Measurements from ENCODE around the gene YIPF6.
"Not testable (repeated sequence)": the region's sequence is repeated elsewhere in the genome, so short reads cannot be mapped to it uniquely, and the experiment has no call there.

The YIPF6 gene, protein sequence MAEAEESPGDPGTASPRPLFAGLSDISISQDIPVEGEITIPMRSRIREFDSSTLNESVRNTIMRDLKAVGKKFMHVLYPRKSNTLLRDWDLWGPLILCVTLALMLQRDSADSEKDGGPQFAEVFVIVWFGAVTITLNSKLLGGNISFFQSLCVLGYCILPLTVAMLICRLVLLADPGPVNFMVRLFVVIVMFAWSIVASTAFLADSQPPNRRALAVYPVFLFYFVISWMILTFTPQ

GRCh38 chrX:68498508-68499379, at the start of gene YIPF6:
YIPF6 (plus strand) TSS chrX:68499051; CDS start chrX:68499067, 16 bp downstream.
- in situ Hi-C loops (cut with MboI; ENCODE audit: low sequenced_read_pairs): no loop called here

DNA sequence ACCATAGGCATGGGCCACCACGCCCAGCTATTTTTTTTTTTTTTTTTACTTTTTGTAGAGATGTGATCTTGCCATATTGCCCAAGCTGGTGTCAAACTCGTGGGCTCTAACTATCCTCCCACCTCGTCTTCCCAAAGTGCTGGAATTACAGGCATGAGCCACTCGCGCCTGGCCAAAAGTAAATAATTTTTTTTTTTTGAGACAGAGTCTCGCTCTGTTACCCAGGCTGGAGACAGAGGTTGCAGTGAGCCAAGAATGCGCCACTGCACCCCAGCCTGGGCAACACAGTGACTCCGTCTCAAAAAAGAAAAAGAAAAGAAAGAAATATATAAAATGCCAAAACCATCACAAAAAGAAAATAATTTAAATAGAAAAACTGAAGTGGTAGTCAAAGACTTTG, 47.1 kb upstream of the YIPF6 start:
- in situ Hi-C loops (cut with MboI; ENCODE audit: low sequenced_read_pairs): no loop called here

DNA sequence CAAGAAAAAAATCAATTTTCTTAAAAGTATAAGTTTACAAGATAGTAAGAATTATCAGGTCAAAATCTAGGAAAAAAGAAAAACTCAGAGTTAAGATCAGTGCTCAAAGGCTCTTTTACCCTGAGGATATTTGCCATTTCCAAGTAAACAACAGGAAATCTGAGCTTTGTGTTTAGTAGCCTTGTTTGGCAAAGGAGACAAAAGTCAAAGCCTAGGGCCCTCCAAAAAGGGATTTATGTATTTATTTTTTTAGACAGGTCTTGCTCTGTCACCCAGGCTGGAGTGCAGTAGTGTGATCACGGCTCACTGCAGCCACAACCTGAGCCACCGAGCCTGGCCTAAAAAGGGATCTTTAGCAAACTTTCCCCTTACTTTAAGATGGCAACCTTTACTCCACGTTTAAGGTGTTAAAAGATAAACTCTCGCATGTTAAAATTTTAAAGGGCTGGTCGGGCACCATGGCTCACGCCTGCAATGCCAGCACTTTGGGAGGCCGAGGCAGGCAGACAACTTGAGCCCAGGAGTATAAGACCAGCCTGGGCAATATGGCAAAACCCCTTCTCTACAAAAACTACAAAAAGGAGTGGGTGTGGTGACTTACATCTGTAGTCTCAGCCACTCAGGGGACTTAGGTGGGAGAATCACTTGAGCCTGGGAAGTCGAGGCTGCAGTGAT, 44.2 kb upstream of the YIPF6 start:
- in situ Hi-C loops (cut with MboI; ENCODE audit: low sequenced_read_pairs): no loop called here

GRCh38 chrX:68455151-68455510, 43.7 kb upstream of the YIPF6 start:
- in situ Hi-C loops (cut with MboI; ENCODE audit: low sequenced_read_pairs): no loop called here

- in situ Hi-C loops (cut with MboI; ENCODE audit: low sequenced_read_pairs): no loop called here
Measured at GRCh38 chrX:68461093-68461492, 37.8 kb upstream of the YIPF6 start.

DNA sequence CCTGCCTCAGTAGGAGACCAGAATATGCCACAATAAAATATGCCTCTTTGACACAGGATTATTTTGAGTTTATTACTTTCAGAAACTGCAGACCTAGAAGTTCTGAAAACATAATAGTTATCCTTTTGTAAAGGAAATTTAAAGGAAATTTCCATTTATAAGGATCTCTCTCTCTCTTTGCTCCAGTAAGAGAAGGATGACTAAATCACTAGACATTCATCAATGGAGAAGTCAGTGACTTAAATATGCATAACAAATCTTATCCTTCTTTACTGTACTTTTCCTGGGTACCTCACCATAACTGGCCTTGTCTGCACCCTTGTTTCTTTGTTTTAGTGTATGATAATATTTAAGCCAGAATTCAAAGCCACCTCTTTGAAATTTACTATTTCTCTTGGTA, 37.3 kb upstream of the YIPF6 start:
- in situ Hi-C loops (cut with MboI; ENCODE audit: low sequenced_read_pairs): no loop called here

GRCh38 chrX:68462197-68462596, 36.7 kb upstream of the YIPF6 start:
- in situ Hi-C loops (cut with MboI; ENCODE audit: low sequenced_read_pairs): no loop called here

- in situ Hi-C loops (cut with MboI; ENCODE audit: low sequenced_read_pairs): no loop called here
Measured at GRCh38 chrX:68462653-68463052, 36.2 kb upstream of the YIPF6 start.

DNA sequence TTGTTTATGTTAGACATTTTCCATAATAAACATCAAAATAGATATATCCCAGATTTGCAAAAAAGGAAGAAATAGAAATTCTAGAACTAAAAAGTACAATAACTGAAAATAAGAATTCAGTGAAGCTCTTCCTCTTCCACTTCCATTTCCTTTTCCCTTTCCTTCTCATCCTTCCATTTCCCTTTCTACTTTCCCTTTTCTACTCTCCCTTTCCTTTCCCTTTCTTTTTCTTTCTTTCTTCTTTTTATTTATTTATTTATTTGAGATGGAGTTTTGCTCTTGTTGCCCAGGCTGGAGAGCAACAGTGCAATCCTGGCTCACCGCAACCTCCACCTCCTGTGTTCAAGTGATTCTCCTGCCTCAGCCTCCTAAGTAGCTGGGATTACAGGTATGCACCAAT, 35.0 kb upstream of the YIPF6 start:
- in situ Hi-C loops (cut with MboI; ENCODE audit: low sequenced_read_pairs): no loop called here

DNA sequence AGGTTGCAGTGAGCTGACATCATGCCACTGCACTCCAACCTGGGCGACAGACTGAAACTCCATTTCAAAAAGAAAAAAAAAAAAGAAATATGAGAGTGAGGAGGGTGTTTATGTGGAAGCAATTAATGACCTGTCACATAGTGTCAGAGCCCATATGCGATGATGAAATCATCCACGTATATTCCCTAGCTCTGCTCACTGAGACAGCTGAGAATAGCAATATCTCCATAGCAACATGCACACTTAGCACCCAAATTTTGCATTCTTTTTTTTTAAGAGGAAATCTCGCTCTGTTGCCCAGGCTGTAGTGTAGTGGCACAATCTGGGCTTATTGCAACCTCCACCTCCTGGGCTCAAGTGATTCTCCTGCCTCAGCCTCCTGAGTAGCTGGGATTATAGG, 34.1 kb upstream of the YIPF6 start:
- in situ Hi-C loops (cut with MboI; ENCODE audit: low sequenced_read_pairs): no loop called here

GRCh38 chrX:68480969-68481368, 17.9 kb upstream of the YIPF6 start:
- in situ Hi-C loops (cut with MboI; ENCODE audit: low sequenced_read_pairs): no loop called here

GRCh38 chrX:68486198-68486597, 12.7 kb upstream of the YIPF6 start:
- in situ Hi-C loops (cut with MboI; ENCODE audit: low sequenced_read_pairs): not testable (repeated sequence)

GRCh38 chrX:68487254-68487653, 11.6 kb upstream of the YIPF6 start:
- in situ Hi-C loops (cut with MboI; ENCODE audit: low sequenced_read_pairs): no loop called here

- in situ Hi-C loops (cut with MboI; ENCODE audit: low sequenced_read_pairs): no loop called here
Measured at GRCh38 chrX:68487924-68488323, 10.9 kb upstream of the YIPF6 start.

DNA sequence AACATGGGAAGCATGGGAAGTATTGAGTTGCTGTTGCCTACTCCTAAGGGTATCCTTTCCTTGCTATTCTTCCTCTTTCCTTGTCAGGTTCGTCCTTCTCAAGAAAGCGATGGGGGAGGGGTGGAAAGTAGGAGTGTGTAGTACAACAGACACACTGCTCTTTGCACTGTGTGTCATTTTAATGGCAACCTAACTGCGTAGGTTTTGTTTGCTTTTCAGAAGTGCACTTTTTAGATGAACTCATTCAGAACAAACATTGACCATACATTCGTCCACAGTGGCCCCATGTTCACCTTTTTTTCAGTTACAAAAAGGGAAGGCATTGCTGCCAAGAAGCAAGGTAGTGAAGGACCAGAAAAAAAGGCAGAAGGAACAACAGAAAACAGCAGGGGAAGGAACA, 10.2 kb upstream of the YIPF6 start:
- in situ Hi-C loops (cut with MboI; ENCODE audit: low sequenced_read_pairs): no loop called here

DNA sequence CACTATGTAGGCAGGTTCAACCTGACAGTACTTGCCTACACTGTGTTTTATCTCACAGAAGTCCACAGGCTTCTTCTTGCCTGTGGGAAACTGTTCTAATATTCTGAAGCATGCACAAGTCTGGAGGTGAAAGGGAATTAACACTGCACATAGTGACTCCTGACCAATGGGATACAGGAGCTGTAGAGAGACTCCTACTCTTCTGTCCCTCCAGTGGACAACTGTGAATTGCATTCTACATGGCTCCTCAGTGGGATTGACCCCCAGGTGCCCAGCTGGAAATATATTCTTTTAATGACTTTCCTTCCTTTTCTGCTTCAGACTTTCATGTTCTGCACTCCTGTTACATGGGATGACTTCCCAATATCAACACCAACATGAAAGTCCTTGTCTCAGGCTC, 8.2 kb upstream of the YIPF6 start:
- in situ Hi-C loops (cut with MboI; ENCODE audit: low sequenced_read_pairs): no loop called here

GRCh38 chrX:68492583-68492982, 6.3 kb upstream of the YIPF6 start:
- in situ Hi-C loops (cut with MboI; ENCODE audit: low sequenced_read_pairs): no loop called here

GRCh38 chrX:68493776-68494175, 5.1 kb upstream of the YIPF6 start:
- in situ Hi-C loops (cut with MboI; ENCODE audit: low sequenced_read_pairs): not testable (repeated sequence)

GRCh38 chrX:68498044-68498507, 775 bp upstream of the YIPF6 start:
- in situ Hi-C loops (cut with MboI; ENCODE audit: low sequenced_read_pairs): no loop called here

GRCh38 chrX:68499543-68500504, 973 bp downstream of the YIPF6 start:
- in situ Hi-C loops (cut with MboI; ENCODE audit: low sequenced_read_pairs): loop anchor here (25.0 kb wide), 1 partner anchor 212 kb away; no protein-coding TSS in a partner anchor
